UCSD-AML1 (cell line): ENCODE data around the gene DNLZ.

Experiments used
- DNase-seq: peaks from one replicate; lab custom pipeline; 2025; ENCODE audit not compliant: unreplicated experiment; lab: John Stamatoyannopoulos, UW

The DNLZ gene

DNA sequence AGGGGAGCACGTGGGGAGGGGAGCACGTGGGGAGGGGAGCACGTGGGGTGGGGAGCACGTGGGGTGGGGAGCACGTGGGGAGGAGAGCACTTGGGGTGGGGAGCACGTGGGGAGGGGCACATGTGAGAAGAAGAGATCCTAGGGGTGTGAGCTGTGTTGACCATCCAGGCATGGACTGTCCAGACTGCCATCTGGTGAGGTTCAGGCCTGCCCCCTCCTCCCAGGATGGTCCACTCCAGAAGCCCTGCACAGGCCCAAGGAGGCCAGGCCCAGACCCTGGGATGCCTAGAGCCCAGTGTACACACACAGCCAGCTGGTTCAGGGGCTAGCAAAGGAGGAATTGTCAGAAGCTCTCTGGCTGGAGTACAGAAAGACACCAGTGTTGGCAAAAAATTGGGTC lies 34.1 kb upstream of the DNLZ start:
- DNase-seq, result no peak

DNA sequence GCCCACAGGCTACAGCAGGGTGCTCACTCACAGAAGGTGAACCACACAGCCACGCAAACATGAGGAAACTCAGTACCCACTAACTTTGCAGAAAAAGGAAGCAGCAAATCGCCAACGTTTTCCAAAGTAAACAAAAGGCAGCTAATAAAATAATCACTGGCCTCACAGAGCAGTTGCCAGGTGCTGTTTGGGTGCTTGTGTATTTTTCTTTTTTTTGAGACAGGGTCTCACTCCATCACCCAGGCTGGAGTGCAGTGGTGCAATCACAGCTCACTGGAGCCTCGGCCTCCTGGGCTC lies 32.6 kb upstream of the DNLZ start:
- DNase-seq, result no peak

DNA sequence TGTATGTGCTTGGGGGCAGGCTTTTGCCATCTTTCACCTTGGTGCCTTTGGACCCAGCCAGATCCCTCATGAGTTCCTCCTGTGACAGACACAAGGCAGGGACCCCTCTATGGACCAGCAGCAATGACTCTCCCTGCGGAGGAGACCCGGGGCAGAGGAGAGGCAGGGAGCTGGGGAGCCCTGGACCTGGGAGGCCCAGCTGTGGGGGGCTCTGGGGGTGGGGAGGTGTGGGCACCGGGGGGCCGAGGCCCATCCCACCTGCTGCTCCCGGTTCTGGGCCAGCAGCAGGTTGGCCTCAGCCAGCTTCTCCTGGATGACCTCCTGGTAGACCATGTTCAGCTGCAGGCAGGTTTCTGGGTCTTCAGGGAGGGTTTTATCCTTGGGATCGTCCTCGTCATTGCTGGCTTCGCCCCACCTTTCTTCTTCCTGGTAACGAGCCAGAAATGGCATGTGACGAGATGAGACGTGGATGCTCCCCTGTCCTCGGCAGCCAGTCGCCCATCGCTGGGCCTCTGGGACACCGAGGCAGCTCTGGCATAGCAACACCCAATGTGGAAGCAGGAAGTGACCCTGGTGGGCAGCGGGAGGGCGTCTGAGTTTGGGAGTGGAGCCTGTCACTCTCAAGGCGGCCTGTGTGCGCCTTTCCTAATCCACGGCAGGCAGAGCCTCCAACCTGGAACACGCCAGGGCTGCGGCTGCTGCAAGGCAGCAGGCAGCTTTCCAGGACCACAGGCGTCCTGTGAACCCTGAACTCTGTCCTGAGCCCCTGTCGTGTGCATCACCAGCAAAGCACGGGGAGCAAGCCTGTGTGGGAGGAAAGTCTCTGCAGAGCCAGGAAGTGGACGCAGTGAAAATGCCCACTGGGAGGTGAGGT lies 32.0 kb upstream of the DNLZ start:
- DNase-seq, result no peak

DNA sequence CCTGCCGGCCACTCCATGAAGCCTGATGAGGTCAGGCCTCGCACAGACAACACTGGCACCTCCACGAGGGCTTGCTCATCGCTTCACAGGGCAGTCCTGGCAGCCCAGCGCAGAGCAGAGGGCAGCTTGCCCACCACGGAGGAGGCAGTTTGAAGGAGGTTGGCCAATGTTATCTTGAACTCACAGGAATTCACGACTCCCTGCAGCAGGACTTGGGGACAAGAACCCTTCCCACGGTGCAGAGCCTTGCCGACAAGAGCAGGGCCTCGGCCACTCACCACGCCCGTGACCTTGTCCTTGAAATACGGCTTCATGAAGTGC lies 31.4 kb upstream of the DNLZ start:
- DNase-seq, result no peak

DNA sequence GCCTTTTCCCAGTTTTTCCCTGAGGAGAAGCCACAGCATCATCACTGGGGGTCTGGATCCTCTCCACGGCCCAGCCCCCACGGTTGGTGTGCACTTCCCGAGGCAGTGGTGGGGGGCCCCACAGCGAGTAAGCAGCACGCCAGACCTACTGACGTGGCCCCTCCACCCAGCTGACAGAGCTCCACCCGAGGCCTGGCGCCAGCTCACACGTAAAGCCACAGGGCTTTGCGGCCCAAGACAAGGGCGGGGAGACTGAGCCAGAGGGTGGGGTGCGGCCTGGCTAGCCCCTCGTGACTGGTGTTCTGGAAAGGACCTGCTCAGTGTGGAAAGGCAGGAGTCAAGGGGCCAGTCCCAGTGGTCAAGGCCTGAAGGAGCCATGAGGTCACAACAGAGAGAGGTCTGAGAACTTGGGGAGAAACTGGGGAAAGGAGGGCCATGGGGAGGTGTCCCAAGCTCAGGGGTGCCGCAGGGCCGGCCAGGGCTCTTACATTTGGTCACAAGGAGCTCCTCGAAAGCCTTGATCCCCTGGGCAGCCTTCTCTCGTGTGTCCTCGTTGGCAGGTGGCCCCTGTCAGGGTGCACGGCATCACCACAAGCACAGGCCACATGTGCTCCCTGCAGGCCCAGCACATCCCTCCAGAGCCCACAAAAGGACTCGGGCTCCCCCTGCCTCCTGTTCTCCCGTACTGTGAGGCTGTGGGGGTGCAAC lies 30.9 kb upstream of the DNLZ start:
- DNase-seq, result no peak

DNA sequence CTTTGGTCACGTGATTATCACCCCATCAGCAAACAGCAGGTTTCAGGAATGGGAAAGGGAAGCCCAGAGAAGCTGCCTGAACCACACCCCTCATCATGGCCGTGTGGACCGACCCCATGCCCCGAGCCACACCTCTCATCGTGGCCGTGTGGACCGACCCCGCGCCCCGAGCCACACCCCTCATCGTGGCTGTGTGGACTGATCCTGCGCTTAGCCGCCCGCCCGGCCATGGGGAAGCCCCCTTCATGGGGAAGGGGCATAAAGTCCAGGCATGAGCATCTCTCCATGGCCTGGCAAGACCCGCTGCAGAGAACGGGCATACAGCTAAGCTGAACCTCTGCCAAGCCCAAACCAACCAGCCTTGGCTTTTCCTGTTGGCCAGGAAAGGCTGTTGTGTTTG lies 30.0 kb upstream of the DNLZ start:
- DNase-seq, result no peak

DNA sequence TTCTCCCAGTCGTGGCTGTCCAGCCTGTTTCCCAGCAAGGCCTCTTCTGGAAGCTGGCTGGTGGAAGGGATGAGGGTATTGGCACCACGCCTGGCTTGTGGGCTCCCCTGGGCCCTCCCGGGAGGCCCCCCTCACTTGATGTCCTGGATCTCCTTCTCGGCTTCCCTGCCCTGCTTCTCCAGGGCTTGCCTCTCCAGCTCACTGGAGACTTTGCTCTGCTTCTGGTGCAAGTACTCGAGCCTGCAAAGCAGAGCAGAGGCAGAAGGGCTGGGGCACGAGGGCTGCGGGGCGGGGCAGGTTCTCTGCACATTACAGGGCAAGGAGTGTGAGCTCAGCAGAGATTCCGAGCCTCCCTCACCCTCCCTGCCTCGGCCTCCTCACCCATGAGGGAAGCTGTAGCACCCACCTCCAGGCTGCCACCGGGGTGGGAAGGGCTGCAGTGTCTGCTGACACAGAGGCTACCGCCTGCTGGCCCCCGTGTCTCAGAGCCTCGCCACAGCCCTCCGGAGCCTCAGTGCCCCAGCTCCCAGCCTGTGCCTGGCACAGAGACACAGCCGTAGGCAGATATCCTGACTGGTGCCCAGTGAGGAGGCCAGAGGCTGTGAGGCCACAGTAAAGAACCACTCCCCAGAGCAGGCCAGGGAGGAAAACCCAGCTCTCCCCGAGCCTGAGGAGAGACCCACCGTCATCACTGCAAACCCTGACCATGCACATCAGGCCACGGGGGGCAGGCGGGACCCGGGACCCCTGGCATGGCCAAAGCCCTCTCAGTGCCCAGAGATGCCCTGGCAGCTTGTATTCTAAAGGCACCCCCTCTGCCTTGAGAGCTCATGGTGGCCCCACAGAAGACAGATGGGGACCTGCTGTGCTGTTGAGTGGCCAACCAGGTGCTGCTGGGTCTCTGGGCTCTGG lies 29.2 kb upstream of the DNLZ start:
- DNase-seq, result no peak

DNA sequence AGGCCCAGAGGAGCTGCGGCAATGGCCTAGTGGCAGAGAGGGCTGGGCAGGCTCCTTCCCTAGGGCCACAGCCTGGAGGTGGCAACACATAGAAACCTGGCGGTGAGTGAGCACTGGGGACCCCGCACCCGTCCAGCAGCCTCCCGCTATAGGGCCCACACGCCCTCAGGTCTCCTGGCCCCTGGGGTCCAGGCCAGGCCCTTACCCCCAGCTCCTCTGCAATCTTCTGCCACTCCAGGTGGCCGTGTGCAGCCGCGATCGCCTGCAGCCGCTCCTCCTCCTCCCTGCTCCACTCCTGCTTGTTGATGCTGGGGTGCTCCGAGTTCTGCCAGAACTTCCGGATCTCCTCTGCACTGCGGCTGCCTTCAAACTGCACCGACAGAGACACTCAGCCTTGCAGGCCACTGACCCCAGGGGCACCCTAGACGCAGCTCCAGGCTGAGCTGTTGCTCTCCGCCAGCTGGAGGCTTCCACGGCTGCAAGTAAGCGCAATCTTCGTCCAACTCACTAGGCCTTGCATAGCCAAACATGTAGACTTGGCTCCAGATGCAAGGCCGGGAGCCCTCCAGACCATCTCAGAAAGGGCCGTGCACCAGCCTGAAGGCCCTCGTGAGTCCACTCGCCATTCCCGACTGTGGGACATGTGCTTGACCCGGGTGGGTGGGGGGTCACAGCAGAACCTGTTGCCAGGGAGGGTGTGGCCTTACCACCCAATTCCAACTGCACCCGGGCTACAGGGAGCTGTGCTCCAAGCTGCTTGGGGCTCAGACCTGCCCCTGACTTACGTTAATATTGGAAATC lies 28.4 kb upstream of the DNLZ start:
- no peak for DNase-seq

DNA sequence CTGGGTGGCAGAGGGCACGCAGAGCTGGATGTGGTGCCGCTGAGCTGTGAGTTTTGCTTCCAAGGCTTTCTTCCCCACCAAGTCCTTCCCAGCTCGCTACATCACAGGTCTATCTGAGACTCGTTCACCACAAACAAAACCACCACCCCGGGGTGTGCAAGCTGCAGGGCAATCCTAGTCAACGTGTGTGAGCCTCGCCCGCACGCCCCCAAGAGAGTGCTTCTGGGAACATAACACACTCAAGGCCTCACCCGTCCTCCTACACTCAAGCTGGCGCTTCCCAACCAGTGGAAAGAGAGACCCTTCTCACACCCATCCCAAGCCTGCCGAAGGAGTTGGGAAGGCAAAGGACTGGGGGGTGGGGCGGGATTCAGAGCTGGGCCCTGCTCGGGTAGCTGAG lies 25.9 kb upstream of the DNLZ start:
- DNase-seq, result no peak

DNA sequence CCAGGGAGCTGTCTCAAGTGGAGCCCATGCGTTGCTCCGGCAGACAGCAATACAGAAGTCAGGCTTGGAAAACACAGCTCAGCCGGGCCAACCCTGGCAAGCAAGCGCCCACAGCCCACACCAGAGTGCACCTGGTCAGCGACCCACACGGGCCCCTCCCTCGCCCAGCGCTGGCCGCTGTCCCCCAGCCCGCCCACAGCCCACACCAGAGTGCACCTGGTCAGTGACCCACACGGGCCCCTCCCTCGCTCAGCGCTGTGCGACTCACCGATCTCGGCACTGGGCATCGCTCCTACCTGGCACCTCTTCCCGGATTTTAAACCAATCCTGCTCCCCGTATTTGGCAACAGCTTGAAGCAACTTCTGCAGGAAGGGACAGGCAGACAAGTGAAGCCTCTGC lies 23.7 kb upstream of the DNLZ start:
- DNase-seq, result no peak

DNA sequence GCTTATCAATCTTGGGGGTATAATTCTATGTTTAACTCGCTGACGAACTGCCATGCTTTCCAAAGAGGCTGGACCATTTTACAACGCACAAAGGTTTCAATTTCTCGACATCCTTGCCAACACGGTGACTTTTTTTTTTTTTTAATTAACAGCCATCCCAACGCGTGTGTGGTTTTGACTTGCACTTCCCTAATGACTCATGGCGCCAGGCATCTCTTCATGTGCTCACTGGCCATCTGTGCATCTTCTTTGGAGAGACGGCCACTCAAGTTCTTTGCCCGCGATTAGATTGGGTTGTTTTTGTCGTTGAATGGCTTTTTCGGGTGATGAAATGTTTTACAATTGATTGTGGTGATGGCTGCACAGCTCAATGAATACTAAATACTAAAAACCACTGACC lies 22.5 kb upstream of the DNLZ start:
- DNase-seq, result no peak

DNA sequence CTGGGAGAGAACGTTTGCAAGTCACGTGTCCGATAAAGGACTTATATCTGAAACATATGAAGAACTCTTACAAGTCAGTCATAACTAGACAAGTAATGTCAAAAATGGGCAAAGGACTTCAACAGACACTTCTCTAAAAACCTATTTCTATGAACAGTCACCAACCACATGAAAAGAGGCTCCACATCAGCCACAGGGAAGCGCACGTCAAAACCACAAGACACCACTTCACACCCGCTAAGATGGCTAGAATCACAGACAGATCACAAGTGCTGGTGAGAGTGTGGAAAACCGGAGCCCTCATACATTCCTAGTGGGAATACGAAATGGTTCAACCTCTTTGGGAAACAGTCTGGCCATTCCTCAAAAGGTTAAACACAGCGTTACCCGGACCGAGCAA lies 21.5 kb upstream of the DNLZ start:
- DNase-seq, result no peak

DNA sequence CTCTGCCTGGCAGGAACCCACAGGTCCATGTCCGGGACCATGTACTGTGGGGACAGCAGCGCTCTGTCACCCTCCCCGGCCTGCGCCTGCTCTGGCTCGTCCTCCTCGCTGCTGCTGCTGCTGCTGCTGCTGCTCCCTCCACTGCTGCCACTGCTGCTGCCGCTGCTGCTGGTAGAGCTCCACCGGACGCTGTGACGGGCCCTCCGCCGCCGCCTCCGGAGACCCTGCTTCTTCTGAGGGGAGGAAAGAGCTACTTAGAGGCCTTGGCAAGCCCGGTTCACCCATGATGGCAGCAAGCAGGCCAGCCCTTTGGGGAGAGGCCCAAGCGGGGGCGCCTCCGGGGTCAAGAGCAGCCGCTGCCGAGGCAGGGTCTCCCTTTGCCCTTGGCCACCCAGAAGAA lies 19.9 kb upstream of the DNLZ start:
- DNase-seq, result no peak

DNA sequence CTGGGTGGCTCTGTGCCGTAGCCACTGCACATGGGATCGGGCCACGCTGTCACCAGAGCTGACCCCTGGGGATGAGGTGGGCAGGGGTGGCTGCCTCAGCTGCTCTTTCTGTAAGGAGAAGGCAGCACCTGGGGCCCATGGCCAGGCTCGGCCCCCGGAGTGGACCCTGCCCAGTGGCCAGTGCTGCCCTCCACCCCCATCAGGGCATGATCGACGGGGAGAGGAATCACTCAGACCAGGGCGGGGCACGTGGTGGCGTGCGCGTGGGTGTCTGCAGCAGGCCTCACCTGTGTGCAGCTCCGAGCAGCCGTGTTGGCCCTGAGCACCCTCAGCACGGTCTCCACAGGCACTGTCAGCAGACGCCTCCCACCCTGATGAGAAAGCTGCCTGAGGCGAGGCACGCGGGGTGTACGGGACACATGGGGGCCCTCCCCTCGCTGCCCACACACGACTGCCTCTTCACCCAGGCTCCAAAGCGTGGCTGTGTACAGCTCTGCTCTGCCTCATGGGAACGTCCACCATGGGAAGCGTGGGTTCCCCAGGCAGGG lies 18.5 kb upstream of the DNLZ start:
- no peak for DNase-seq

DNA sequence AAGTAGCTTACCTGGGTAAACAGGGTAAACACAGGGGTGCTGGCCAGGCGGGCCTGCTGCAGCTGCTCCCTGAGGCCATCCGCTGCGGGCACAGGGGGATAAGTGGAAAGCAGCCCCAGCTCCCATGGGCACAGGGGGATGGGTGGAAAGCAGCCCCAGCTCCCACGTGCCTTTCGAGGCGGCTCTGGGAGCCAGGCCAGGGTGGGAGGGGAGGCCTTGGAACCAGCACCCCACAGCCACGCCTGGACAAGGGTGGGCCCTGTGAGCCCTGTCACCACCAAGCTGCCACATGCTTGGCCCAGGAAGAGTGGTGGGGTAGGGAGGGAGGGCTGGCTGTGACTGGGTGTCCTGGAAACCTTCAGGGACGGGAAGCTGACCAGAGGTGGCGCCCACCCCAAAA lies 17.8 kb upstream of the DNLZ start:
- no peak for DNase-seq

DNA sequence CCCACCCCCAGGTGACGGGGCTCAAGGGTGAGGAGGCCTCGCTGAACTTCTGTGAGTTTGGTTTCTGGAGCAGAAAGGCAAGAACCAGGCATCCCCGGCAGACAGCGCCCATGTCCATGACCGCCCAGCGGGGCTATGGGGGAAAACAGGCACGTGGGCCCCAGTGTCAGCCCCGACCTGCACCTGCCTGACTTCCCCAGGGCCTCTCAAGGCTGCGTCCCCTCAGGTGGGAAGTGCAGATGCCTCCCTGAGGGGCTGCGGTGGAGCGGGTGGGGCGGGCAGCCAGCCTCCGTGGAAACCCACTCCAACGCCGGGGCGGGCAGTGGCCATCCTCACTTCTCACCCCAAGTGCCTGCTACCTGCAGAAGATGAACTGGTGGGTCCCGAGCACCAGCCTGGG lies 16.8 kb upstream of the DNLZ start:
- DNase-seq, result no peak

DNA sequence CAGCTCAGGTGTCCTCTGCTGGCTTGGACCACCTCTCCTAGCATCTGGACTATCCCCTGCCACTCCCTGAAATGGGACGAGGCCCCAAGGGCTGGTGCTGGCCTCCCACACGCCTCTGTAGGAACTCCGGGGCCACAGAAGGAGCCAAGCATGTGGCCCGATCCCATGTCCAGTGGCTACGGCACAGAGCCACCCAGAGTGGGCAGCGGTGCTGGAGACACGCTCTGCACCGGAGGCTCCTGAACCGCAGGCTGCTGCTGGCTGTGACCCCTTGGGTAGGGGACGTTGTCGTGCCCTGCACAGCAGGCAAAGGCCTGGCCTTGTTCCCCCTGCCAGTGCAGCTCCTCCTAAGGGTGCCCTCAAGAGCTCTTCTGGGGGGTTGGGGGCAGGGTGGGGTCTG lies 16.3 kb upstream of the DNLZ start:
- no peak for DNase-seq

DNA sequence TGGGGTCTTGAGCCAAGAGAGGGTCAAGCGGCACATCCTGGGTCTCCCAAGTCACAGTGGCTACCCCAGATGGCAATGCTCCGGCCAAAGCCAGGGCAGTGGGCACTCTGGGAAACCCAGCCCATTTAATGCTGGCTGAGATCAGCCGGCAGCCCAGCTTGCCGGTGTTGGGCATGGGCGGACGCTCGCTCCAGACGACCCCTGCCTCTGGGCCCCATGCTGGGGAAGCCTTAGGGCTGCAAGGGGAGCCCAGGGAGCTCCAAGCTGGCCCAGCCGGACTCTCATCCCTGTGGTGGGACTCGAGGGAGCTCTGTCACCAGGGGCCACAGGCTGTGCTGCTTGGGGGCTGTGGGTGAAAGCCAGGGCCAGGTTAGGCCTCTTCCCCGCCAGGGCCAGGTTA lies 15.9 kb upstream of the DNLZ start:
- no peak for DNase-seq

DNA sequence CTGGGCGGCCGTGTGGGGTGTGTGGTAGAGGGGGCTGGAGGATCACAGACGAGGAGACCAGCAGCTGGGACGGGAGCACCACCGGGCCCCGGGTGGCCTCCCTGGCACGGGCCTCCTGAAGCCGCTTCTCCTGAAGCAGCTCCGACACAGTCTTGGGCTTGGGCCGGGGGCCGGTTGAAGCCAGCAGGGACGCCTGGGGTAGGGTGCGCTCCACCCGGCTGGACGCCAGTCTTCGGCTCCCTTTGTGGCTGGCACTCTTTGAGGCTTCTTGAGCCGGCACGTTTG lies 15.4 kb upstream of the DNLZ start:
- DNase-seq, result no peak

DNA sequence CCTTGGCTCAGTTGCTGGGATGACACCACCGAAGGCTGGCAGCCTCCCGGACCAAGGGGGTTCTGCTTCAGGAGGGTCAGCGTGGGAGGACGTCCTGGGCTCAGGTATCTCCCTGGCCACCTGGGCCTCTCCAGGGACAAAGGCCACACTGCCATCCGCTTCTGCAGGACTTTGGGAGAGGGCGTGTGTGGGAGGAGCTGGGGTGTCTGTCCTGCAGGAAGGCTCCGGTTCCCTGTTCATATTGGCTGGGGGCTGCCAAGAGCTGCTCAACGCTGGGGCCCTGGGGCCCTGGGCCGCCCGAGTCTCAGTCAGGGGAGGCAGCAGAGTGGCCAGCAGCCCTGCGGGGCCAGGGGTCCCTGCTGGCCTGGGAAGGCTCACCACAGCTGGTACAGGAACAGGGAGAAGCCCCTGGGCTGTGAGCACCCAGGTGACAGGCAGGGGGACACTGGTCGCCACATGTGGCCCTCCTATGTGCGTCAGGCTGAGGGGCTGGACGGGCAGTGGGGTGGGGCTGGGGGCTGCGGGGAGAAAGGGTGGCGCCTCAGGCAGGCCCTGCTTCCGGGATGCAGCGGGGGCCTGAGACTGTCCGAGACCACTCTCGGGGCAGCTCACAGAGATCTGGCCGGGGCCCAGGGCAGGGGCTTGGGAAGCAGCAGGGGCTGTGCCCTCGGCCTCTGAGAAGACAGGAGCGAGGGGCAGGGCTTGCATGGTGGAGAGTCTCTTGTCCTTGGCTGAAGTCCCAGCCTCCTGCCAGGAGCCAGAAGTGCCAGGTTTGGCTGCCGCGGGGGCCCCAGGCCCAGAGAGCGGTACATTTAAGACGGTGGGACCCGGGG lies 14.8 kb upstream of the DNLZ start:
- DNase-seq, result no peak
